Measurements from ENCODE around the gene S100A14. TPM values are rescaled to one million over a fixed set of nuclear protein-coding genes. Genes with fewer than 3 reads are reported as not detected.
A peak's percentile ranks its signal among the peaks of the same experiment; 100 is the strongest.
"Not testable (repeated sequence)": the region's sequence is repeated elsewhere in the genome, so short reads cannot be mapped to it uniquely, and the experiment has no call there.

Gene S100A14
- total RNA-seq, 3 donors from 2014 or later = 0.32 to 0.43 TPM; not detected in 1

- Mint-ChIP-seq H3K36me3 (ENCODE audit: insufficient read depth) (no peaks in the 10 kb centered on the region), H3K4me3 (no peak overlapping the region), H3K4me1 (ENCODE audit: low read depth) (peaks cover 7% of the 10 kb centered on the region), H3K27me3 (ENCODE audit: low read depth) (peaks cover 25% of the 10 kb centered on the region), H3K9me3 (no peaks in the 10 kb centered on the region)
- no peak for DNase-seq
- no peak for ATAC-seq
Measured at GRCh38 chr1:153577624-153578051, 38.5 kb downstream of the S100A14 start.

DNA sequence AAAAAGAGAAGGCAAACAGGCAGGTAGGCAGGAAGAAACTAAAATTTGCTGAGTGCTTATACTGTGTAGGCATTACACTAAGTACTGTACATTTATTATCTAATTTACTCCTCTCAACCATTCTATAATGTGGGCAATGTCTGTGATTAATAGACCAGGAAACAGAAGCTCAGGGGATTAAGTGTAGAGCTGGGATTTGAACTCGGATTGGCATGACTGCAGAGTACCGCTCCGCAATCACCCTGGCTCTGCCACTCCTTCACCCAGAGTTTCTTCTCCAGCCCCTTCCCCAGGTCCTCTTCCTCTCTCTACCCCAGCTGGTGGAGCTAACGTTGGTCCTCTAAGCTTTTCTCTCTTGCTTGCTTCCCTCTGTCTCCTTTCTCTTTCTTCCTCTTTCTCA lies 39.0 kb downstream of the S100A14 start:
- H3K27me3 Mint-ChIP-seq (ENCODE audit: low read depth) = peaks cover 25% of the 10 kb centered on the region
- no peak overlapping the region for H3K4me3 Mint-ChIP-seq
- H3K9me3 Mint-ChIP-seq = no peaks in the 10 kb centered on the region
- H3K36me3 Mint-ChIP-seq (ENCODE audit: insufficient read depth) = no peaks in the 10 kb centered on the region
- H3K4me1 Mint-ChIP-seq (ENCODE audit: low read depth) = peaks cover 11% of the 10 kb centered on the region
- DNase-seq = no peak
- ATAC-seq = no peak

DNA sequence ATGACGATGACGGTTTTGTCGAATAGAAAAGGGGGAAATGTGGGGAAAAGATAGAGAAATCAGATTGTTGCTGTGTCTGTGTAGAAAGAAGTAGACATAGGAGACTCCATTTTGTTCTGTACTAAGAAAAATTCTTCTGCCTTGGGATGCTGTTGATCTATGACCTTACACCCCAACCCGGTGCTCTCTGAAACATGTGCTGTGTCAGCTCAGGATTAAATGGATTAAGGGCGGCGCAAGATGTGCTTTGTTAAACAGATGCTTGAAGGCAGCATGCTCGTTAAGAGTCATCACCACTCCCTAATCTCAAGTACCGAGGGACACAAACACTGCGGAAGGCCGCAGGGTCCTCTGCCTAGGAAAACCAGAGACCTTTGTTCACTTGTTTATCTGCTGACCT lies 40.6 kb downstream of the S100A14 start:
- peaks cover 18% of the 10 kb centered on the region for H3K4me1 Mint-ChIP-seq (ENCODE audit: low read depth)
- H3K4me3 Mint-ChIP-seq; ATAC-seq; H3K36me3 Mint-ChIP-seq (ENCODE audit: insufficient read depth); H3K9me3 Mint-ChIP-seq; DNase-seq: not testable (repeated sequence)
- H3K27me3 Mint-ChIP-seq (ENCODE audit: low read depth) = peaks cover 25% of the 10 kb centered on the region

DNA sequence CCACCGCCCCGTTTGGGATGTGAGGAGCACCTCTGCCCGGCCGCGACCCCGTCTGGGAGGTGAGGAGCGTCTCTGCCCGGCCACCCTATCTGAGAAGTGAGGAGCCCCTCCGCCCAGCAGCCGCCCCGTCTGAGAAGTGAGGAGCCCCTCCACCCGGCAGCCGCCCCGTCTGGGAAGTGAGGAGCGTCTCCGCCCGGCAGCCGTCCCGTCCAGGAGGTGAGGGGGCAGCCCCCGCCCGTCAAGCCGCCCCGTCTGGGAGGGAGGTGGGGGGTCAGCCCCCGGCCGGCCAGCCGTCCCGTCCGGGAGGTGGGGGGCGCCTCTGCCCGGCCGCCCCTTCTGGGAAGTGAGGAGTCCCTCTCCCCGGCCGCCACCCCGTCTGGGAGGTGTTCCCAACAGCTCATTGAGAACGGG lies 41.0 kb downstream of the S100A14 start:
- H3K4me3 Mint-ChIP-seq; DNase-seq; H3K36me3 Mint-ChIP-seq (ENCODE audit: insufficient read depth); H3K9me3 Mint-ChIP-seq; ATAC-seq: not testable (repeated sequence)
- H3K27me3 Mint-ChIP-seq (ENCODE audit: low read depth) = peaks cover 25% of the 10 kb centered on the region
- peaks cover 18% of the 10 kb centered on the region for H3K4me1 Mint-ChIP-seq (ENCODE audit: low read depth)

GRCh38 chr1:153573351-153573750 lies 42.8 kb downstream of the S100A14 start:
- Mint-ChIP-seq H3K9me3 (no peaks in the 10 kb centered on the region), H3K36me3 (ENCODE audit: insufficient read depth) (no peaks in the 10 kb centered on the region), H3K27me3 (ENCODE audit: low read depth) (peaks cover 16% of the 10 kb centered on the region), H3K4me3 (peak overlapping the region; percentile 21), H3K4me1 (ENCODE audit: low read depth) (peaks cover 27% of the 10 kb centered on the region)
- no peak for DNase-seq
- no peak for ATAC-seq

GRCh38 chr1:153572569-153573015 lies 43.5 kb downstream of the S100A14 start:
- peaks cover 9% of the 10 kb centered on the region for H3K27me3 Mint-ChIP-seq (ENCODE audit: low read depth)
- no peak overlapping the region for H3K4me3 Mint-ChIP-seq
- DNase-seq (no peak), ATAC-seq (peak; percentile 81 to 89)
- H3K36me3 Mint-ChIP-seq (ENCODE audit: insufficient read depth) = no peaks in the 10 kb centered on the region
- H3K4me1 Mint-ChIP-seq (ENCODE audit: low read depth) = peaks cover 35% of the 10 kb centered on the region
- H3K9me3 Mint-ChIP-seq = no peaks in the 10 kb centered on the region

- H3K27me3 Mint-ChIP-seq (ENCODE audit: low read depth) = peaks cover 3% of the 10 kb centered on the region
Measured at GRCh38 chr1:153571706-153572105, 44.4 kb downstream of the S100A14 start.

DNA sequence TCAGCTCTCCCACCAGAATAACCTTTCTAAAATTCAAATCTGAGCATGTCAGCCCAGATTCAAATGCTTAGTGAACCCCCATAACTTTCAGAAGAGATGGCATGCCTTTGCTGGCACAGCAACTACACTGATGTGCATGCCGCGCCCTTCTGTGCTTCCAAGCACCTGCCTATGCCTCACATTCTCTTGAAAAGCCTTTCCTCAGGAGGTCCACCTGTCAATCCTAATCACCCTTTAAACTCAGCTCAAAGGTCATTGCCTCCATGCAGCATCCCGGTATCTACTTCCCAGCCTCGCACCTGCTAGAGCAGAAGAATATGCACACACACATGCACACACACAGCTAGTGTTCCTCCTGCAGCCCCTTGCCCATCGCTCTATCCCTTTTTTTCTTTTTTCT lies 45.3 kb downstream of the S100A14 start:
- Mint-ChIP-seq H3K4me1 (ENCODE audit: low read depth) (peaks cover 48% of the 10 kb centered on the region), H3K9me3 (no peaks in the 10 kb centered on the region), H3K4me3 (no peak overlapping the region), H3K36me3 (ENCODE audit: insufficient read depth) (no peaks in the 10 kb centered on the region), H3K27me3 (ENCODE audit: low read depth) (no peaks in the 10 kb centered on the region)
- DNase-seq (no peak), ATAC-seq (no peak)

More at GRCh38 chr1:153571706-153572105, 44.4 kb downstream of the S100A14 start:
- DNase-seq (no peak), ATAC-seq (no peak)
- Mint-ChIP-seq H3K4me1 (ENCODE audit: low read depth) (peaks cover 42% of the 10 kb centered on the region), H3K36me3 (ENCODE audit: insufficient read depth) (no peaks in the 10 kb centered on the region), H3K4me3 (no peak overlapping the region), H3K9me3 (no peaks in the 10 kb centered on the region)

- DNase-seq = no peak
- no peak for ATAC-seq
- Mint-ChIP-seq H3K4me1 (ENCODE audit: low read depth) (peaks cover 55% of the 10 kb centered on the region), H3K9me3 (no peaks in the 10 kb centered on the region), H3K4me3 (peak overlapping the region; percentile 7), H3K27me3 (ENCODE audit: low read depth) (no peaks in the 10 kb centered on the region), H3K36me3 (ENCODE audit: insufficient read depth) (no peaks in the 10 kb centered on the region)
Measured at GRCh38 chr1:153569465-153569864, 46.7 kb downstream of the S100A14 start.

GRCh38 chr1:153568367-153569099 lies 47.6 kb downstream of the S100A14 start:
- Mint-ChIP-seq H3K4me1 (ENCODE audit: low read depth) (peaks cover 55% of the 10 kb centered on the region), H3K4me3 (peak overlapping the region; percentile 72), H3K36me3 (ENCODE audit: insufficient read depth) (no peaks in the 10 kb centered on the region), H3K9me3 (no peaks in the 10 kb centered on the region), H3K27me3 (ENCODE audit: low read depth) (no peaks in the 10 kb centered on the region)
- peak; percentile 81 for DNase-seq
- ATAC-seq = no peak

DNA sequence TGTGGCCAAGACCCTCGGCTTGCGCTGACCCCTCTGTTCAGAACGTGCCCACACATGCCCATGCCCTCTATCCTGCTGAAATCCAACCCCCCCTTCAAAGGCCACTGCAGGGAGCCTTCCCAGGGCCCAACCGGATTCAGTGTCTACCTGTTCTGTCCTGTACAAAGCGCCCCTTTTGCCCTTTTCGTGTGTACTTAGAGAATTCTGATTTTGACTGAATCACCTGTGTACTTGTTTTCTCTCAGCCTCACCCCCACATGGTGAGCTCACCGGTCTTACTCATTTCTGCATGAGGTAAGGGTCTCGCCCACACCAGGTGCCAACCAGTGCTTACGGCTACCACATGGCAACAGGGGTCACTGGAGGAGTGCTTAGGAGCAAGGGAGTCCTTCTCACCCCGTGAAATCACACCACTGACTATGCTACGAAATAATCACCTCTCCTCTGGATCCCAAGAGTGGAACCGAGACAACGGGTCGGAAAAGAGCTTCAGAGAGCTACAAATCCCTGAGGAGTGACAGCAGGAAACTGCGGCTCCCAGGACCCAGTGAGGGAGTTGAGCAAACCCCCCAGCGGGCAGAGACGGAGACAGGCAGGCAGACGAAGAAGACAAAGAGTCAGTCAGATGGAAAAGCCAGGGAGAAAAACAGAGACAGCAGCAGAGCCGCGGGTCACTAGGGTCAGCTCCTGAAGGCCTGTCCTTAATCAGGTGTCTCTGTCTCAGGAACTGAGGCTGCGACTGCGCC lies 48.3 kb downstream of the S100A14 start:
- Mint-ChIP-seq H3K4me1 (ENCODE audit: low read depth) (peaks cover 49% of the 10 kb centered on the region), H3K4me3 (peak overlapping the region; percentile 40), H3K36me3 (ENCODE audit: insufficient read depth) (no peaks in the 10 kb centered on the region), H3K27me3 (ENCODE audit: low read depth) (no peaks in the 10 kb centered on the region), H3K9me3 (no peaks in the 10 kb centered on the region)
- no peak for DNase-seq
- ATAC-seq = peak; percentile 11 to 18

- peak overlapping the region; percentile 57 for H3K4me3 Mint-ChIP-seq
- H3K27me3 Mint-ChIP-seq (ENCODE audit: low read depth) = no peaks in the 10 kb centered on the region
- H3K36me3 Mint-ChIP-seq (ENCODE audit: insufficient read depth) = no peaks in the 10 kb centered on the region
- H3K9me3 Mint-ChIP-seq = no peaks in the 10 kb centered on the region
- peaks cover 40% of the 10 kb centered on the region for H3K4me1 Mint-ChIP-seq (ENCODE audit: low read depth)
- ATAC-seq (peak; percentile 83 to 89), DNase-seq (peak; percentile 86)
Measured at GRCh38 chr1:153566414-153567371, 49.4 kb downstream of the S100A14 start.

DNA sequence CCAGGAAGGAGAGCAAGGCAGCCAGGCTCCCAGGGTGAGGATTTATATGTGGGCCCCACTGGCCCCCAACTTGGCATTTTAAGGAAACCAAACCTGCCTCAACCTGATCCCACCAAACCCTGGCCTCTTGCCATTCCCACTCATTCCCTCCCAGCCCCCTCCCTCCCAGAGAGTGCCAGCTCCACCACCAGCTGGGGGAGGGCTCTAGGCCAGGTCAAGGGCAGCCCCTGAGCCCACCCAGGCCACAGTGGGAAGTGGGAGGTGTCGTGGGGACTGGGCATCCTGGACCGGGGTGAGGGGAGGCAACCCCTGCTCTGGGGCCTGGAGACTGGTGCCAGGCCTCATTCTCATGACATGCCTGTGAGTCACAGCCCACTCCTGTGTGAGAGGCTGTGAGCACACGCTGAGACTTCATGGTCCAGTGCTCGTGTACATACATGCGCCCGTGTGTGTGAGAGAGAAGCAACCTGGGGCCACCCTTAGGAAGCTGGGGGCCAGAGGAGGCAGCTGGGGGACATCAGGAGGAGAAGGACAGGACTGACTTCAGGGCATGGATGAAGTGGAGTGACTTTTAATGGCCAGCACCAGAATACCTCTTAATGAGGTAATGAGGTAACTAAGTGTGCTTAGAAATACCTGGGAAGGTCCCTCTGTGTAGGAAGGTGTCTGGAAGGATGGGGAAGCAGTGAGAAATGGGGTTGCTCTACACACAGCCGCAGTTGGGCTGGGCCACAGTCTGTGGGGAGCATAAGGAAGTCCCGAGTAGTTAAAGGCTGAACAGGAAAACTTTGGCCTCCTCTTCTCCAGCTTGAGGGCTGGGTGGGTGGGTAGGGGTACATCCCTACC lies 50.4 kb downstream of the S100A14 start, which contains the start of gene S100A2:
Gene S100A2 (minus strand): TSS at position 316 of the 846 bp plus-strand sequence. CDS start 1,967 bp downstream, outside the sequence.
- Mint-ChIP-seq H3K36me3 (ENCODE audit: insufficient read depth) (no peaks in the 10 kb centered on the region), H3K4me1 (ENCODE audit: low read depth) (peaks cover 37% of the 10 kb centered on the region), H3K9me3 (no peaks in the 10 kb centered on the region), H3K4me3 (peak within 1 kb of the TSS; percentile 72), H3K27me3 (ENCODE audit: low read depth) (no peaks in the 10 kb centered on the region)
- peak; percentile 42 for DNase-seq
- peak; percentile 74 to 77 for ATAC-seq

Measured in activated T-cell treated with anti-CD3 and anti-CD28 coated beads, Interleukin-2, amount 50 U/mL, for 4 hours (primary cell).